ENCODE results near the gene SLC39A3.

Gene SLC39A3

DNA sequence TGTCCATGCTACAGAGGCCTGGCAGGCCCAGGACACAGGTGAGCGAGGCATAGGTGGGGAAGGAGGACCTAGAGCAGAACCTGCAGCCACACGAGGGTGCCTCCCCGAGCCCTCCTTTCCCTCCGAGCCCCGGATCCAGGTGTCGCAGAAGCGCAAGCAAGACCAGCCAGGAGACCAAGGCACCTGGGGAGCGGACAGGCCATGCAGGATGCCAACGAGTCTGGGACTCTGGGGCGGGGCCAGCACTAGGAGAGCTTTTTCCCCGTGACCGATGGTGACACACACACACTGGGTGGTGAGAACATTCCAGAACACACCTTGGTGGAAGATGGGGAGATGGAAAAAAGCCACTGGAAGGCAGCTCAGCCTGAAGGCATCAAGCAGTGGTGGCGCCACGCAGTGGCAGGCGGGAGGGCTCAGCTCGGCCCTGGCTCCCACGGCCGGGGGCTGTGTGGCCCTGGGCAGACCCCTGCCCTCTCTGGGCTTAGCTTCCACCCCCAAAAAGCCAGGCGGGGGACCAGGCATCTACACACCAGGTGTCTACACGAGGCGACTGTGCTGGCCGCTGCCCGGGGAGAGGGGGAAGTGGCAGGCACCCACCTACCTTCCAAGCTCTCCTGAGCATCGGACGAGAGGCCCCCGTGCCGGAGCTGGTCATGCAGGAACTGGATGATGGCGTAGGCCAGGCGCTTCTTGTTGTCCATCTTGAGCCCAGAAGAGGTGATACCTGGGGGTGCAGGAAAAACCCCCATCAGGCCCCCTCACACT lies 28.7 kb upstream of the SLC39A3 start:
- DNase-seq (ENCODE audit: low read depth in 2 of 2) = no peak

DNA sequence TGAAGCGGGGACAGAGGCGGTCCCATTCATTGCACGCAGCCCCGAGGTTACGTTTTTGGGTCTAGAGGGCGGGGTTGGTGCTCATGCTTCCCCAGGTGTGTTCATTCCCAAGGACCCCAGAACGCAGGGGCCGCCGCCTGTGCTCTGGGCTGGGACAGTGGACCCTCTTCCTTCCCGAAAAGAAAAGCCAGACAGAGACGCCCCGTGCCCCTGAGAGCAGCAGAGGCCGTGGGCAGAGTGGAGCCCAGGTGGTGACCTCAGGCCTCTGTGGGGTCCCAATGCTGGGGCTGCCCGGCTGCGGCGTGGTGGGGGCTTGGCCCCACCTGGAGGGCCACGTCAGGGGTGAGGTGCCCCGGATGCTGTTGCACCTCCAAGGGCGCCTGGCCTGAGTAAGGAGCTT lies 27.9 kb upstream of the SLC39A3 start:
- DNase-seq (ENCODE audit: low read depth in 2 of 2) = no peak

DNA sequence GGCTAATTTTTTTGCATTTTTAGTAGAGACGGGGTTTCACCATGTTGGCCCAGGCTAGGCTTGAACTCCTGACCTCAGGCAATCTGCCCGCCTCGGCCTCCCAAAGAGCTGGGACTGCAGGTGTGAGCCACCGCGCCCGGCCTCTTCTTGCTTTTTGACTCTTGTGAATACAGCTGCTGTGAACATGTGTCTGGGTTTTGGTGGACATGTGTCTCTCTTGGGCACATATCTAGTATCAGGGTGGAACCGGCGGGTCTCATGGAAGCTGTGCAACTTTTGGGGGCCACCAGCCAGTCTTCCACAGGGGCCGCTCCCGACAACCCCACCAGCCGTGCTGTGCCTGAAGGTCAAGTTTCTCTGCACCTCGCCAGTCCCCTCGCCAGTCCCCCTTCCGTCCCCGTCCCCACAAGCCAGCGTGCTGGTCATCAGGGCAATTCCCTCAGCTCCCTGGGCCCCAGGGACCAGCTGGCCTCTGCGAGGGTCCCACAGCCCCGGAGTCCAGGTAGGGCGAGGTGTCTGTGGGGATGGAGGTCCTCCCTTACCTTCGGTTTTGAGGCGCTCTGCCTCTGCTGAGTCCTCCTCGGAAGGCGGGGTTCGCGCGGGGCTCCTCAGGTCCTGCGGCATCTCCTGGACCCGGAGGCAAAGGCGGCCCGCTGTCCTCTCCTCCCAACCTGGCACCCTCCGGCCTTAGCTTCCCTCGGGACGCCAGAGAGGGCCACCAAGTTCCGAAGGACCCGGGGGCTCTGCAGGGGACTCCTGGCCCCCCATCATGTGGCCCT lies 27.0 kb upstream of the SLC39A3 start:
- DNase-seq (ENCODE audit: low read depth in 2 of 2) = no peak

DNA sequence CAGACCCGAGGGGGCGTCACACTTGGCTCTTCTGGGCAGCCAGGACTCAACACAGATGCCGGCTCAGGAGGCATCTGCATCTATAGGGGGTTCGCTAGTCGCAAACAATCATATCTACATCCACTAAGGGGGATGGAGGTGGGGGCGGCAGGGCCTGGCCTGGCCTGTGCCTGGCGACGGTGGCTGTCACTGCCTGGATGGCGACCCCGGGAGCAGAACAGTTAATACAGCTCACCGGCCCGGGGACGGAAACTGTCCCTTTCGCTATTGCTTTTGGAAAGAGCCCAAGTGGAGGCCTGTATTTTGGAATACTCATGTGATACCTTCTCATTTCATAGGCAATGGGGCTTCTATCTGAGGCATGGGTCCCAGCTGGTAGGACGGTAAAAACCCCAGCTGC lies 25.6 kb upstream of the SLC39A3 start:
- no peak for DNase-seq (ENCODE audit: low read depth in 2 of 2)

DNA sequence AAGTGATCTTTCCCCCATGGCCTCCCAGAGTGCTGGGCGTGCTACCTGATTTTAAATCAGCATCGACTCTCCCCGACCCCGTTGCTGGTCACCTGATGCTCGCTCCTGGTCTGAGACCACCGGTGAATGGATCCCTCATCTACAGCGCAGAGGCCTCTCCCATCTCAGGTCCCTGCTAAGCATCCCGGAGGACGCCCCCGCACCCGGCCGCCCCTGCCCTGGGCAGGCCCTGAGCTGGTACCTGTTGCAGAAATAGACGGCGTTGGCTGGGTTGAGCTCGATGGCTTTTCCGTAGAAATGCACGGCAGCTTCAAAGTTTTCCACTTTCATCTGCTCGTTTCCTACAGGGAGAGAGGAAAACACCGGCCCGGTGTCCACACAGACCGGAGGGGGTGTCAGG lies 25.1 kb upstream of the SLC39A3 start:
- DNase-seq (ENCODE audit: low read depth in 2 of 2) = no peak

DNA sequence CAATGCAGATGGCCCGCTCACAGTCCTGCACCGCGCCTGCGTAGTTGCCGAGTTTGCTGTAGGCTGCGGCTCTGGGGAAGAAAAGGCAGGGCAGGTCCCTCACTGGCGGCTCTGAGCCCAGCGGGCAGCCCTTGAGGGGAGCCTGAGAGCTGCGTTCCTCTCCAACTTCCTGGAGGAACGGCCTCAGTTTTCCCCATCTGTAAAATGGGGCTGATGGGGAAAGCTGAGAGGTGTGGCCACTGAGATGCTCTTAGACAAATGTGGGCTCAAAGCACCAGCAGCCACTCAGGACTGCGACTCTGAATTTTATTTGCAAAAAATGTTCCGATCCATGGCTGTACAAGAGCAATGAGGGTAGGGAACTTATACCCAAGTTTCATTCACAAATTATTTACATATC lies 23.9 kb upstream of the SLC39A3 start:
- no peak for DNase-seq (ENCODE audit: low read depth in 2 of 2)

DNA sequence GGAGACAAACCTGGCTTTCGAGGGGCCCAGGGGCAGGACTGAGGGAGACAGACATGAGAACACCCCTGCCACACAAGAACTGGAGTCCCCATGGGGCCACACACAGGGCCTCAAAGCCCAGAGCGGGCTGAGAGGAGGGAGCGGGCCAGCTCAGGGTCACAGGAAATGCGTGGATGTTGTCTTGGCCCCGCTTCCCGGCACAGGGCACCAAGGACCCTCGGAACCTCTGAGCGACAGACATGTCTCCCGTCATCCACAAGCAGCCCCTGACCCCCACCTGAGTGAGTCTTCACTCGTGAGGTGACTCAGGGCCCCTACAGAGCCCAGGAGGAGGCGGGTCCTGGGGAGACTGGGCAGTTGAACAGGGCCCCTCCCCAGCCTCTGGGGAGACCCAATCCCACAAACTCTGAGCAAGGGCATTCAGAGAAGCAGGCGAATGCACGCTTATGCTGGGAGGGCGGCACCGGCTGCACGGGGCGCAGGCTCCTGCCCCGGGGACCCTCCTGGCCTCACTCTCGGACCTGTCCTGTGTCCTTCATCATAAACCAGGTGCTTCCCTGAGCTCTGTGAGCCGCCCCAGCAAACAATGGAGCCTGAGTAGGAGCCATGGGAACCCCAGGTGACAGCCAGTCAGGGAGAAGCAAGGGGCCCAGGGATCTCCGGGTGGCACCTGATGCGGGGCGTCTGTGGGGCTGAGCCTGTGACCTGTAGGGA lies 23.1 kb upstream of the SLC39A3 start:
- DNase-seq (ENCODE audit: low read depth in 2 of 2) = no peak

DNA sequence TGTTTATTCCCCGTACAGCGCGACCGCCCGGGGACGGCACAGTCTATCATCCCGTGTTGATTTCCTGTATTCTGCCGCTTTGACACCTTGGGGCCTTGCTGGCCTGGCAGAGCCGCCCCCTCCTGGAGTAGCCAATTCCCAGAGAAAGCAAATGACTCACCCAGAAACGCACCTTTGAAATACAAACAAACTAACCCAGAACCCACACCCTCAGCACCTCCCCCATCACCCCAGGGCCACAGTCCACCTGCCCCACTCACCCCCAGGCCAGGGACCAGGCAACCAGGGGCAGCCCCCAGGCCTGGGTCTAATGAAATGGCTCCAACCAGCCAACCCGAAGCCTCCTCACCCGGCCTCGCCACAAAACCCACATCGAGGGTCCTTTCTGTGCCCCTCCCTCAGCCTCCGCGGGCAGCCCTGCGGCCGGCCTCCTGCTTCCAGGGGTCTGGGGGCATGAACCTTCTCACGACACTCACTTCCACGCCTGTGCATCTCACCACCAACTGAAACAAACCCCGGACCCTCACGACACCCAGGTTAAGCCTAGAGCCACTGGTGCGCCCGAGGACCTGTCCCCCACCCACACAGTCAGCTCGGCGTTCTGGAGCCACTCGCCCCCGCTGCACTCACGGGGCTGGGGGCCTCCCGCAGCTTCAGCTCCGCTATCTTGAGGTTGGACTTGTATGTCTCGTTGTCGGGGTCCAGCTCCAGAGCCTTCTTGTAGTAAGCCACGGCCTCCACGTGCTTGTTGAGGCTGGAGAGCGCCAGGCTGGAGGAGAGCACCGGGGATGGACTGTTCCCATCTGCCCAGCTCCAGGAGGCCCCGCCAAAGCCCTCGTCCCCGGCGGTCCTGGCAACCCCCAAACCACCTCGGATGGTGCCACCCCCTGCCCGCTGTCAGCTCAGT lies 22.3 kb upstream of the SLC39A3 start:
- DNase-seq (ENCODE audit: low read depth in 2 of 2) = no peak

DNA sequence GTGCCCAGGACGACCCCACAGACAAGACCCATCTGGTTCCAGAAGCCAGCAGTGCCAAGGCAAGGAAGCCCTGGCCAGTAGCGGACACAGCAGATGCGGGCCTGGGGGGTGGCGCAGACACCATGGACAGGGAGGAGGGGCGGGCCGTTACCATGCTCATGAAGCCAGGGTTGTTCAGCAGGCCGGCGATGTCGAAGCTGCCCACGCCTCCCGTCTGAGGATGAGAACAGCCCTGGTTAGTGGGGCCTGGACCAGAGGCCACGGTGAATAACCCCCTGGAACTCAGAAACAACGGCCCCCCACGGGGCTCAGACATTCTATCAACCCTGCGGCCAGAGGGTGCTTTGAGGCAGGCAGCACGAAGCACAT lies 21.5 kb upstream of the SLC39A3 start:
- DNase-seq (ENCODE audit: low read depth in 2 of 2) = no peak

DNA sequence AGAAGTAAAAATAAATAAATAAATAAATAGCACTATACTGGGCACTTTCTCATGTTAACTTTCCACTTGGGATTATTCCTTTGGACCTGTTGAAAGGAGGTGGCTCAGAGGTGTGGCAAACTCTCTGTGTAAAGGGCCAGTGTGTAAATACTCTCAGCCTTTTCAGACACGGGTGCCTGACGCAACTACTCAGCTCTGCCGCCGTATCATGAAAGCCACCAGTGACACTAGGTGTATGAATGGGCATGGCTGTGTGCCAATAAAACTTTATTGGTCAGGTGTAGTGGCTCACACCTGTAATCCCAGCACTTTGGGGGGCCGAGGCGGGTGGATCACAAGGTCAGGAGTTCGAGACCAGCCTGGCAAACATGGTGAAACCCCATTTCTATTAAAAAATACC lies 20.1 kb upstream of the SLC39A3 start:
- no peak for DNase-seq (ENCODE audit: low read depth in 2 of 2)

DNA sequence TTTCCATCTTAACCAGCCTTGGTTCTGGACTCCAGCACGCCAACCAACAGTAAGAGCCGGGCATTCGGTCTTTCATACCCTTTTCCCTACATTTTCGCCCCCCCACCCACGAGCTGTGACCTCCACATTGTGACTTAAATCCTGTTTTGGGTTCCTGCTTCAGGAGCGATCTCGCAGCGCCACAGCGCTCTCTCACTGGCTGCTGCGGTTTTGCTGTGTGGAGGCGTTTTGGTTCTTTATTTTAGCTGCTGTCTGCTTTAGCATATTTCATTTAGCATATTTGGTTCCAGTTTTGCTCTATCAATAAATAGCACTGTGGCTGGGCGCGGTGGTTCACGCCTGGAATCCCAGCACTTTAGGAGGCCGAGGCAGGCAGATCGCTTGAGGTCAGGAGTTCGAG lies 19.5 kb upstream of the SLC39A3 start:
- DNase-seq (ENCODE audit: low read depth in 2 of 2) = no peak

DNA sequence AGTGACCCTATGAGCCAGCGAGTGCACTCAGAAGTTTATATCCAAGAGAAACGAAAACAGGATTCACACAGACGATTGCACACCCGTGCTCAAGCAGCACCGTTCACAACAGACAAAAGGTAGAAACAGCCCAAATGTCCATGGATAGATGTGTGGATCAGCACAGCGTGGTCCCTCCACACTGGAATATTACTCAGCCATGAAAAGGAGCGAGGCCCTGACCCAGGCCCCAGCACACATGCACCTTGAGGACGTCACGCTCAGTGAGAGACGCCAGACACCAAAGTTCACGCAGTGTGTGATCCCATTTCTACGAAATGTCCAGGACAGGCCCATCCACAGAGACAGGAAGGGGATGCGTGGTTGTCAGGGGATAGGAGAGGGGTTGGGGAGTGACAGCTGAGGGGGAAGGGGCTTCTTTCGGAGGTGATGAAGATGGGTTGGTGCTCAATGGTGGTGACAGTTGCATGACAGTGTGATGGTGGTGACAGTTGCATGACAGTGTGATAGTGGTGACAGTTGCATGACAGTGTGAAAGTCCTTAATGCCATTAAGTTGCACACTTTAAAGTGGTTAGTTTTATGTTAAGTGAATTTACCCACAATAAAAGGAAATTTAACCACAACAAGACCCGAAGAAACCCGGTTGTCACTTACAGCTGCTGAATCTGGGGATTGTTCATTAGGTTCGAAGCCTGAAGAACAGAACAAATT lies 18.9 kb upstream of the SLC39A3 start:
- DNase-seq (ENCODE audit: low read depth in 2 of 2) = no peak

DNA sequence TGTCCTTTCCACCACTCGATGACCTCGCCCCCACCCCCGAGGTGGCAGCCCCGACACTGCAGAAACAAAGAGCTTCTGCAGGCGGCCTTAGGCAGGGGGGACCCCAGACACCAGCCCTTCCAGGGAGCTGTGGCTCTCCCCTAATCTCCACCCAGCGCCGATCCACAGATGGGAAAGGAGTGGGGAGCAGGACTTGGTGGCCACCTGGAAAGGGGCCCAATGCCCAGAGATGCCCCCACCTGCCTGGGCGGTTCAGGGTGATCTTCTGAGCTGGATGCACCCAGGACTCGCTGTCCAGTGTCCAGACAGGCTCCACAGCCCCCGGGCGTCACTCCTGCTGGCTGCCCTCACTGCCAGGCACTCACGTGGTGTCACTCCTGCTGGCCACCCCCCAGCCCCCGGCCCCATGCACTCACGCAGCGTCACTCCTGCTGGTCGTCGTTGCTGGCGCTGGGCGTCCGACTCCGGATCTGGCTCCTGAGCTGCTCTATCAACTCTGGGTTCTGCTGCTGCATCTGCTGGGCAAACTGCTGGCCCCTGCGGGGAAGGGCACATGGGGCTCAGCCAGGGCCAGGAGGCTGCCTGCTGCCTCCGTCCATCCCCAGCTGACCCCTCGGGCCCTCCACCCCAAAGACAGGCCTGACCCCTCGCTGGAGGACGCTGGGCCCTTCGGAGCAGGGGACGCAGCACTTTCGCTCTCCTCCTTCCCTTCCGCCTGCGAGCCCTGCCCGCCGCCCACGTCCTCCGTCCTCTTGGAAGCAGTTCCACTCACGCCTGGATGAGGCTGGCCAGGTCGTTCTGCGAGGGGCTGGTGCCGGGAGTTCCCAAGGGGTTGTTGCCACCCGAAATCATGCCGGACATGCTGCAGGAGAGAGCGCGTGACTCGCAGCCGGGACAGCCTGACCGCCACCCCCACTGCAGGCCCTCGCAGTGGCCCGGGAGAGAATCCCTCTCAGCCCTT lies 17.4 kb upstream of the SLC39A3 start:
- no peak for DNase-seq (ENCODE audit: low read depth in 2 of 2)

DNA sequence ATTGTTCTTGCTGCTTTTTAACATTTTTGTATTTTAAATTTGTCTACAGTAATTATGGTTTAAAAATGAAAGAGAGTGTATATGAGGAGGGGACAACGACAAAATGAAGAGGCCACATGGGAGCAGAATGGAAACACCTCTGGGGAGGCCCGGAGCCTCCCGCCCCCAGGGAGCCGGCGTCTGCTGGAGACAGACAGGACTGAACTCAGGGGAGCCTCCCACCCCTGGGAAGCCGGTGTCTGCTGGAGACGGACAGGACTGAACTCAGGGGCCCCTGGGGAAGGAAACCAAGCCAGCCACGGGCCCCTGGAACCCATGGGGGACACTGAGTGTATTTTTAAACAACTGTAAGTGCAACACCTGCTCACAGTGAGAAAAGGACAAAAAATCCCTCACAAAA lies 16.7 kb upstream of the SLC39A3 start:
- no peak for DNase-seq (ENCODE audit: low read depth in 2 of 2)

DNA sequence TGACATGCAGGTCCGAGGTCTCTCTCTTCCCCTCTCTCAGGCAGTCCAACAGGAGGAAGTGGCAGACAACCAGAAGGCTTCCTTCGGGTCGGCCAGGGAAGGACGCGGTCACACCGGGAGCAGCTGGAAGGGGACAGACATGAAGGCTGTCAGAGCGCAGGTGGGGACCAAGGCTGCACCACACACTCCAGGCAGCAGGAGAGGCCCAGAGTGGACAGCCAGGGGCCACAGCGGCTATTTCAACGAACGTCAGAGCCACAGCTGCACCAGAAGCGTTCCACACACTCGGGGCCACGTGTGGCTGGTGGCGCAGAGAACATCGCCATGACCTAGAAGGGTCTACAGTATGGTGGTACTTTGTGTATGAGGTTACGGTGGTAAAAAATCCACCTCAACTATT lies 16.0 kb upstream of the SLC39A3 start:
- DNase-seq (ENCODE audit: low read depth in 2 of 2) = no peak

DNA sequence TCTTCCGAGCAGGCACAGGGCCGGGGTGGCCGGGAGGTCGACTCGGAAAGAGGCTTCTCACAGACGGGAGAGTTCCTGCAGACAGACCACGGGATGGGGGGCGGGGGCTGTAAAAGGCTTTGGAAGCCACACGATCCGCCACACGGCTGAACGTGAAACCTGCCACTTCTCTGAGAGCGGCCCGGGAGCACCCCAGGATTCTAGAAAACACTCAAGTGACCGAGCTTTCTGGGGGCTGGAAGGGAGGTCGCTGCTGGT lies 15.6 kb upstream of the SLC39A3 start:
- DNase-seq (ENCODE audit: low read depth in 2 of 2) = no peak

DNA sequence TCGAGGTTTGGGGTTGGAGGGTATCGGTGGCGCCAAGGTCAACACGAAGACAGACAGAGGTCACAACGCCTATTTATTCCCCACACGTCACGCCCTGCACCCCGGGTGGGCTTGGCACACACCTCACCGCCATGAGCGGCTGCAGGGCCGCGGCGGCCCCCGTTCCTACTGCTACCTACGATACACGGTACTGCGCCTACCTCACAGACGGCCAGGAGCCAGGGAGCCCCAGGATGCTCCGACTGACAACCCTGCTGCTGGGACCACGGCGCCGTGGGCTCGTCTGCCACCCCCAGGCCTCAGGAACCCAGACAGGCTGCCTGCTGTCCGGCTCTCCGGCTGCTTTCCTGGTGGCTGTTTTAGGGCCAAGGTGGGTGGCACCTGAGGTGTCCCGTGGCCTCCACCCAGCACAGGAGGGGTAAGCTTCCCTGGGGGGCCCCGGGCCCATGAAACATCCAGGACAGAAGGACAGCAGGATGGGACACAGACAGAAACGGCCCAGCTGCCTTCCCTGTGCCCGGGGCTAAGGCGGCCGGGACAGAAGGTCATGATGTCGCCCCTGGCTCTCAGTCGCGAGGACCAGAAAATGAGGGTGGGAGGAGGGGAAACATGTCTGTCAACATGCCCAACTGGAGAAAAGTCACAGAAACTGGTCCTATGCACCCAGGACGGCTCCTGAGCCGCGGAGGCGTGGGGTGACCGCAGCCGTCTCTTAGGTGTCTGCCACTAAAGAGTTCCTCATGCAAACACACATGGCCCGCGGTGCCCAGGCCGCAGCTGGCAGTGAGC lies 15.0 kb upstream of the SLC39A3 start:
- DNase-seq (ENCODE audit: low read depth in 2 of 2) = no peak

DNA sequence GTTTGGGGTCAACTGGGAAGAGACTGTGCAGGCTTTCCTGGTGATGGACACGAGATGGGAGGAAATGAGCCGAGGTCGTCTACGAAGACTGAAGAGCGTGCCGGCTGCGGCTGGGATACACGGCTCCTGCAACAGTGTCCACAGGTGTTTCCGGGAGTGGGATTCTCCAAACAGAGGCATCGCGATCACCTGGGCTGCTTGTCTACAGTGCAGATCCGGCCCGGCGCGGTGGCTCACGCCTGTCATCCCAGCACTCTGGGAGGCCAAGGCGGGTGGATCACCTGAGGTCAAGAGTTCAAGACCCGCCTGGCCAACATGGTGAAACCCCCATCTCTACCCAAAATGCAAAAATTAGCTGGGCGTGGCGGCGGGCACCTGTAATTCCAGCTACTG lies 11.6 kb upstream of the SLC39A3 start:
- DNase-seq (ENCODE audit: low read depth in 2 of 2) = no peak

DNA sequence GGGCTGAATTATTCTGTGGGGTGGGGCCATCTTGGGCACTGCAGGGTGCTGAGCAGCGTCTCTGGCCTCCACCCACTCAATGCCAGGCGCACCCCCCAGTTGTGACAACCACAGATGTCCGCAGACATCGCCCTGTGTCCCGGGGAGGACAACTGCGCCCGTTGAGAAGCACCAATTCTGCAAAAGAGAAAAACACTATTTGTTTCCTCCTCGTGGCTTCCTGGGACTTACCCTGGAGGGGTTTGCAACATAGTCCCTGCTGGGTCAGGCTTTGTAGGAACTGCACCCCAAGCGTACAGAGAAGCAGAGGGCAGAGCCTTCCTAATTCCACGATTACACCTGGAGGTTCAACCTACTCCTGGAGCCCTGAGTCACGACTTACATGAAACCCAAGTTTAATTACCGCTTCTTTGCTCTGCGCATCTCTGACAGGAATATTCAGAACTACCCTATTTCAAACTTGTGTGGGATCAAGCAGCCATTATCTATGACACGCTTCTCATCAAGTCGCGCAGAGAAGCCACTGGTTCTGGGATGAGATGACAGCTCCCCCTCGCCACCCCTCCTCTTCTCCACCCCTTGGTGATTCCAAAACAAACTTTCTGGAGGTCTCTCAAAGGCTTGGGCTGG lies 11.1 kb upstream of the SLC39A3 start:
- DNase-seq (ENCODE audit: low read depth in 2 of 2) = no peak

Data from stimulated activated CD8-positive, alpha-beta memory T cell treated with anti-CD3 and anti-CD28 coated beads, Interleukin-15, amount 100 ng/mL, for 48 hours (primary cell).